Neural cell (in vitro differentiated cells): Measurements from ENCODE around the gene TTC23.

Experiments used
- EP300 ChIP-seq: fragments of 450-650 bp; conservative IDR thresholded peaks from 2 replicates; pipeline ENCODE4 v1.6.1; 2014; ENCODE audit warnings: antibody characterized with exemption, mild to moderate bottlenecking, moderate library complexity; ENCODE audit not compliant: poor library complexity, severe bottlenecking
- EZH2 ChIP-seq: fragments of 200-600, 300-800 bp; shearing (Covaris generic), sonication (generic); IDR thresholded peaks from 2 replicates; pipeline ENCODE4 v1.6.1; 2014; ENCODE audit warnings: antibody characterized with exemption, low read length, borderline replicate concordance, mild to moderate bottlenecking; ENCODE audit not compliant: insufficient read depth, poor library complexity, severe bottlenecking
- MXI1 ChIP-seq: fragments of 450-650 bp; conservative IDR thresholded peaks from 2 replicates; pipeline ENCODE4 v1.6.1; 2014; ENCODE audit warnings: antibody characterized with exemption, mild to moderate bottlenecking; ENCODE audit not compliant: poor library complexity, severe bottlenecking
- POLR2AphosphoS5 ChIP-seq: IDR thresholded peaks from 2 replicates; pipeline ENCODE4 v1.6.1; 2012
- RAD21 ChIP-seq: fragments of 450-650 bp; conservative IDR thresholded peaks from 2 replicates; pipeline ENCODE4 v1.6.1; 2014; ENCODE audit warnings: antibody characterized with exemption, mild to moderate bottlenecking, moderate library complexity
- REST ChIP-seq: IDR thresholded peaks from 2 replicates; pipeline ENCODE4 v1.6.1; 2012; ENCODE audit warnings: borderline replicate concordance
- SMC3 ChIP-seq: fragments of 450-650 bp; conservative IDR thresholded peaks from 2 replicates; pipeline ENCODE4 v1.6.1; 2014; ENCODE audit warnings: antibody characterized with exemption, mild to moderate bottlenecking, moderate library complexity; ENCODE audit not compliant: poor library complexity
- TAF1 ChIP-seq: IDR thresholded peaks from 2 replicates; pipeline ENCODE4 v1.6.1; 2012; ENCODE audit warnings: low read depth
- TF ChIP-seq, protein P1 (sequence below): fragments of 450-650 bp; IDR thresholded peaks from 2 replicates; pipeline ENCODE4 v1.5.1; 2014; ENCODE audit warnings: antibody characterized with exemption, mild to moderate bottlenecking, moderate library complexity; ENCODE audit not compliant: poor library complexity, severe bottlenecking

DNA sequence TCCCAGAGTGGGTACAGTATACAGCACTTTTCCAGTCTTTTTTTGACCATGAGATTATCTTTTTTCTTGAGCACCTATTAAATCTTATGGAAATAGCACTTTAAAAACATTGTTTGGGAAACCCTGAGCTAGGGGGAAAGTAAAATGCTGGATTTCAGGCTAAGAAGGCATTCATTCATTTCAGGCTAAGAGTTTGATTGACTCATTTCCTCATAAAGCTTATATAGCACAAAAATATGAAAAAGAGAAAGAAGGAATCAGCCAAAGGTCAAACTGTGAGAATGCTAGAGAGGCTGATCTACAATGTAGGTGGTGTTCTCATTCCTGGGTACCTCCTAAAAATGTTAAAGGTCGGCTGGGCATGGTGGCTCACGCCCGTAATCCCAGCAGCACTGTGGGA, 10.5 kb downstream of the TTC23 start:
- TF ChIP-seq, protein P1, sequence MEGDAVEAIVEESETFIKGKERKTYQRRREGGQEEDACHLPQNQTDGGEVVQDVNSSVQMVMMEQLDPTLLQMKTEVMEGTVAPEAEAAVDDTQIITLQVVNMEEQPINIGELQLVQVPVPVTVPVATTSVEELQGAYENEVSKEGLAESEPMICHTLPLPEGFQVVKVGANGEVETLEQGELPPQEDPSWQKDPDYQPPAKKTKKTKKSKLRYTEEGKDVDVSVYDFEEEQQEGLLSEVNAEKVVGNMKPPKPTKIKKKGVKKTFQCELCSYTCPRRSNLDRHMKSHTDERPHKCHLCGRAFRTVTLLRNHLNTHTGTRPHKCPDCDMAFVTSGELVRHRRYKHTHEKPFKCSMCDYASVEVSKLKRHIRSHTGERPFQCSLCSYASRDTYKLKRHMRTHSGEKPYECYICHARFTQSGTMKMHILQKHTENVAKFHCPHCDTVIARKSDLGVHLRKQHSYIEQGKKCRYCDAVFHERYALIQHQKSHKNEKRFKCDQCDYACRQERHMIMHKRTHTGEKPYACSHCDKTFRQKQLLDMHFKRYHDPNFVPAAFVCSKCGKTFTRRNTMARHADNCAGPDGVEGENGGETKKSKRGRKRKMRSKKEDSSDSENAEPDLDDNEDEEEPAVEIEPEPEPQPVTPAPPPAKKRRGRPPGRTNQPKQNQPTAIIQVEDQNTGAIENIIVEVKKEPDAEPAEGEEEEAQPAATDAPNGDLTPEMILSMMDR: no peak
- no peak for TF ChIP-seq REST
- TF ChIP-seq POLR2AphosphoS5: no peak
- no peak for TF ChIP-seq SMC3
- TF ChIP-seq MXI1: no peak
- TF ChIP-seq EZH2: no peak
- TF ChIP-seq EP300: no peak
- TF ChIP-seq RAD21: no peak
- no peak for TF ChIP-seq TAF1
